ENCODE measurements around the gene ASB16.

DNA sequence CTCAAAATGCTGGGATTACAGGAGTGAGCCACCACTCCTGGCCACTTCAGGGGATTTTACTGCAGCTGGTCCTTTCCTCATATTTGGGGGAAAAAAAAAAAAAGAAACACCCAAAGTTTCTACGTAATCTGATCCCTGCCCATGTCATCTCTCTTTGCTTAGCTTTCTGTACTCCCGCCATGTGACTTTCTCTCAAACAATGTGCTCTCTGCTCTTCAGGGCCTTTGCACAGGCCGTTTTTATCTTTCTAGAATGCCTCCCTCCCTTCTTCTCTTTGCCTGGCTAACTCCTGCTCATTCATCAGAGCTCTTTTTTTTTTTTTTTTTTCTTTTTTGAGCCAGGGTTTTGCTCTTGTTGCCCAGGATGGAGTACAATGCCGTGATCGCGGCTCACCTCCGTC is 42.1 kb upstream of the ASB16 start:
- TF ChIP-seq POLR2A (IDR thresholded peaks at IDR 0.05; ENCODE audit: low read length) (no peak), GATA1 (IDR thresholded peaks at IDR 0.05; ENCODE audit: low read depth, low read length) (no peak)

Measured in erythroblast (primary cell).